Esophagus mucosa (tissue), 1 donor: ENCODE results near the gene OR6Y1. TPM values are rescaled to one million over a fixed set of nuclear protein-coding genes. Genes with fewer than 3 reads are reported as not detected.

Experiments used
- ATAC-seq: fragments of 200-7000 bp; cut with Tn5 transposase; one replicate; pipeline ENCODE4 v1.9.1; 2020
- total RNA-seq: library from RNA; stranded (reverse); gene quantifications from one replicate; pipeline ENCODE4 v1.2.4, GENCODE V29; 2023
- donor health status: DM: yes; HTN: yes; CAD: no.

The OR6Y1 gene
- total RNA-seq, 1 donor from 2014 or later: not detected

- ATAC-seq: no peak
Measured at GRCh38 chr1:158496374-158496773, 57.8 kb downstream of the OR6Y1 start.

GRCh38 chr1:158494796-158495195, 59.4 kb downstream of the OR6Y1 start:
- no peak for ATAC-seq

Other genes starting within 250 kb of the OR6Y1 start
- gene CD1B, start 222.9 kb downstream of the OR6Y1 start, total RNA-seq: not detected
- gene CD1E, start 200.5 kb downstream of the OR6Y1 start, total RNA-seq: not detected
- not detected for gene OR10T2, start 154.9 kb downstream of the OR6Y1 start, total RNA-seq
- gene OR10K2, start 128.2 kb downstream of the OR6Y1 start, total RNA-seq: not detected
- not detected for gene OR10K1, start 92.6 kb downstream of the OR6Y1 start, total RNA-seq
- gene OR10R2, start 82.2 kb downstream of the OR6Y1 start, total RNA-seq: not detected
- gene OR6P1, start 16.2 kb upstream of the OR6Y1 start, total RNA-seq: not detected
- not detected for gene OR10X1, start 25.5 kb upstream of the OR6Y1 start, total RNA-seq
- gene OR10Z1, start 50.9 kb upstream of the OR6Y1 start, total RNA-seq: not detected
- gene SPTA1, start 132.3 kb upstream of the OR6Y1 start, total RNA-seq: not detected
- gene OR6K2, start 146.2 kb upstream of the OR6Y1 start, total RNA-seq: not detected
- gene OR6K3, start 166.3 kb upstream of the OR6Y1 start, total RNA-seq: not detected
- not detected for gene OR6K6, start 200.3 kb upstream of the OR6Y1 start, total RNA-seq
- gene OR6N1, start 217.8 kb upstream of the OR6Y1 start, total RNA-seq: not detected
- gene OR6N2, start 226.8 kb upstream of the OR6Y1 start, total RNA-seq: not detected